HepG2 (cell line): Measurements from ENCODE around the gene CGNL1. TPM values are rescaled to one million over a fixed set of nuclear protein-coding genes. Genes with fewer than 3 reads are reported as not detected.

Experiments used
- CCDC6 ChIP-seq: sonication (generic); formaldehyde crosslinking; IDR thresholded peaks from 2 replicates; pipeline ENCODE4 v1.8.1; 2022; ENCODE audit warnings: mild to moderate bottlenecking, missing genetic modification reagents, moderate library complexity
- DPF2 ChIP-seq: sonication (generic); formaldehyde crosslinking; IDR thresholded peaks from 2 replicates; pipeline ENCODE4 v1.4.0; 2020; ENCODE audit warnings: mild to moderate bottlenecking, low read depth, missing genetic modification reagents, borderline replicate concordance
- HES4 ChIP-seq: sonication (generic); formaldehyde crosslinking; IDR thresholded peaks from 2 replicates; pipeline ENCODE4 v1.9.0; 2021; ENCODE audit warnings: mild to moderate bottlenecking, missing genetic modification reagents, borderline replicate concordance
- IRF2 ChIP-seq: IDR thresholded peaks from 2 replicates; pipeline ENCODE4 v1.6.1; 2018; ENCODE audit warnings: missing genetic modification reagents, missing compliant biosample characterization
- KLF15 ChIP-seq: sonication (generic); formaldehyde crosslinking; IDR thresholded peaks from 2 replicates; pipeline ENCODE4 v1.8.1; 2023; ENCODE audit warnings: borderline replicate concordance, mild to moderate bottlenecking, inconsistent platforms, missing genetic modification reagents, mixed read lengths
- NFKBIZ ChIP-seq: IDR thresholded peaks from 2 replicates; pipeline ENCODE4 v1.6.1; 2018; ENCODE audit warnings: missing genetic modification reagents, missing compliant biosample characterization
- REPIN1 ChIP-seq: sonication (generic); formaldehyde crosslinking; IDR thresholded peaks from 2 replicates; pipeline ENCODE4 v1.8.0; 2022; ENCODE audit warnings: missing genetic modification reagents, low read depth, mild to moderate bottlenecking, borderline replicate concordance
- SMAD3 ChIP-seq: sonication (generic); formaldehyde crosslinking; IDR thresholded peaks from 2 replicates; pipeline ENCODE4 v1.4.0; 2020; ENCODE audit warnings: missing genetic modification reagents
- SOX6 ChIP-seq, 2 experiments: fragments of 450-650 bp in 1 of 2; sonication (generic) in 1 of 2; formaldehyde crosslinking in 1 of 2; IDR thresholded peaks; 2 replicates each; pipeline versions ENCODE4 v1.4.0 to v1.6.1; 2017 to 2020; ENCODE audit warnings: antibody characterized with exemption in 1 of 2, mild to moderate bottlenecking in 1 of 2, missing genetic modification reagents in 1 of 2
- THAP9 ChIP-seq: sonication (generic); formaldehyde crosslinking; IDR thresholded peaks from 2 replicates; pipeline ENCODE4; 2020; ENCODE audit warnings: missing genetic modification reagents, mild to moderate bottlenecking, borderline replicate concordance
- TRIM22 ChIP-seq: fragments of 450-650 bp; IDR thresholded peaks from 2 replicates; pipeline ENCODE4 v1.6.1; 2017
- ZEB1 ChIP-seq: IDR thresholded peaks from 2 replicates; pipeline ENCODE4 v1.6.1; 2012; ENCODE audit warnings: mild to moderate bottlenecking, low read depth, inconsistent platforms; ENCODE audit not compliant: insufficient replicate concordance
- ZNF17 ChIP-seq: sonication (generic); formaldehyde crosslinking; IDR thresholded peaks from 2 replicates; pipeline ENCODE4 v1.5.0; 2020; ENCODE audit warnings: mild to moderate bottlenecking, missing genetic modification reagents
- ZNF235 ChIP-seq: sonication (generic); formaldehyde crosslinking; IDR thresholded peaks from 2 replicates; pipeline ENCODE4 v1.8.1; 2023; ENCODE audit warnings: mild to moderate bottlenecking, missing genetic modification reagents, borderline replicate concordance
- ZNF484 ChIP-seq: sonication (generic); formaldehyde crosslinking; IDR thresholded peaks from 2 replicates; pipeline ENCODE4 v1.5.1; 2020; ENCODE audit warnings: mild to moderate bottlenecking, low read depth, missing genetic modification reagents, borderline replicate concordance
- ZNF546 ChIP-seq: sonication (generic); formaldehyde crosslinking; conservative IDR thresholded peaks from 2 replicates; pipeline ENCODE4 v1.8.1; 2023; ENCODE audit warnings: mild to moderate bottlenecking, missing genetic modification reagents
- ZNF619 ChIP-seq: sonication (generic); formaldehyde crosslinking; IDR thresholded peaks from 2 replicates; pipeline ENCODE4 v1.4.0; 2020; ENCODE audit warnings: mild to moderate bottlenecking, missing genetic modification reagents
- ZNF629 ChIP-seq: sonication (generic); formaldehyde crosslinking; conservative IDR thresholded peaks from 2 replicates; pipeline ENCODE4 v1.5.0; 2020; ENCODE audit warnings: missing genetic modification reagents
- polyA plus RNA-seq, 8 experiments: library from polyadenylated mRNA; depleted of rRNA in 3 of 8; stranded (reverse) in 7 of 8; unstranded in 1 of 8; fragments of >200 nt; fragmentation: Illumina TruSeq in 4 of 8; extraction: Trizol in 4 of 8; gene quantifications; 2 replicates each; pipeline versions ENCODE4 v1.2.1 to v1.2.3, GENCODE V29; 2011 to 2016; ENCODE audit warnings: low read depth in 4 of 8, missing spikeins in 1 of 8, mixed read lengths in 1 of 8; ENCODE audit not compliant: insufficient read depth in 1 of 8
- total RNA-seq, 5 experiments: library from RNA; depleted of rRNA; stranded (reverse); fragments of >200 nt; fragmentation: Illumina TruSeq; extraction: Trizol; gene quantifications; 2 replicates each; pipeline ENCODE4 v1.2.3, GENCODE V29; 2016; ENCODE audit warnings: low read depth in 1 of 5
- TF ChIP-seq, protein P1 (sequence below): sonication (generic); formaldehyde crosslinking; IDR thresholded peaks from 2 replicates; pipeline ENCODE4 v1.4.0; 2020; ENCODE audit warnings: mild to moderate bottlenecking, missing genetic modification reagents, borderline replicate concordance

Gene CGNL1
- total and polyA plus RNA-seq, 2 of the 13 experiments (the other 11 are each of a cell fraction or from before 2014, with no cell fraction given) = 5.6 to 15.6 TPM

DNA sequence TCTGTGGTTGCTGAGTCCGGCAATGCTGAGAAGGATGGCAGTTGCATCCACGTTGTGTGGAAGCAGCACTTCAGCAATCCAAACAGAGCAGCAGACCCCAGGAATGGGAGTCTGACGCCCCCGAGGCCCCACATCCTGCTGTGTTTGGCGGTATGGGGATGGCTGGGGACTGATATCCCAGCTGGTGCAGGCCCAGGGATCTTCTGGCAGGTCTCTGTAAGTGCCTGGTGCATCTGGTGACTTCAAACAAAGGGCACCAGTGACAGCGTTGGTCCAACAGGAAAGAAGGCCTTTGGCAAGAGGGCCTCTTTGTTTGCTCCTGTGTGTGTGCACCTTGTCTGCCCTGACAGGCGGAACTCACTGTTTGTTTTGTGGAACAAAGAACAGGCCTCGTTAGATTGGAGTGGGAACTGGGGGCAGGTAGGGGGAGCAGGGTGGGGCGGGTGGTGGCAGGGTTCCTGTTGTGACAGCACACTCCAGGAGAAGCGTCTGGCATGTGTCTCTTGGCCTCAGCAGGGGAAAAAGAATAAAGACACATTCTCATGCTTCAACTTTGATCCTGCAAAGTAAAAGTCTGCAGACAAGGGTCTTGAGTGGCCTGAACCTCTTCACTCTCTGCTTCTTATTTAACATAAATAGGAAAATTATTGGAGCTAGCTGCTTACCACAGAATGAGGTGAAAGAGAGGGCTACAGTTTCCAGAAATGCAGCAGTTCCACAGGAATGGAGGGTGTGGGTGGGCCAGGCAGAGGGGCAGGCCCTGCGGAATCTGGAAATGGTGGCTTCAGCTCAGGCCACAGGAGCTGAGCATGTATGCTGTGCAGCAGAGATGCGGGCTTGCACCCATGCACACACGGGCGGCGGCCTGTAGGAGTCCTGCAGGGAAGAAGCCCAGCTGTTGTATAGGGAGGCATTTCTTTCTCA lies 120.9 kb downstream of the CGNL1 start (continued):
- TF ChIP-seq ZNF546 (CRISPR knock-in tag) (no peak), ZNF17 (no peak), SOX6 (IDR thresholded peaks at IDR 0.05) (no peak), SOX6 (CRISPR knock-in tag; IDR thresholded peaks at IDR 0.05) (peak; percentile 99), THAP9 (CRISPR knock-in tag) (peak; percentile 35; the same call in 1 of the 2 replicates), KLF15 (CRISPR knock-in tag) (no peak; the same call in 1 of the 2 replicates), SMAD3 (CRISPR knock-in tag) (peak; percentile 75), ZNF619 (CRISPR knock-in tag) (no peak), IRF2 (CRISPR knock-in tag) (peak; percentile 82), CCDC6 (peak; percentile 44; the same call in 1 of the 2 replicates), REPIN1 (peak; percentile 90), ZNF629 (peak; percentile 74), HES4 (no peak), ZNF235 (CRISPR knock-in tag) (no peak), NFKBIZ (CRISPR knock-in tag) (peak; percentile 75), ZEB1 (no peak), TRIM22 (no peak), DPF2 (CRISPR knock-in tag) (peak; percentile 98), ZNF484 (CRISPR knock-in tag) (no peak)
- TF ChIP-seq, protein P1, sequence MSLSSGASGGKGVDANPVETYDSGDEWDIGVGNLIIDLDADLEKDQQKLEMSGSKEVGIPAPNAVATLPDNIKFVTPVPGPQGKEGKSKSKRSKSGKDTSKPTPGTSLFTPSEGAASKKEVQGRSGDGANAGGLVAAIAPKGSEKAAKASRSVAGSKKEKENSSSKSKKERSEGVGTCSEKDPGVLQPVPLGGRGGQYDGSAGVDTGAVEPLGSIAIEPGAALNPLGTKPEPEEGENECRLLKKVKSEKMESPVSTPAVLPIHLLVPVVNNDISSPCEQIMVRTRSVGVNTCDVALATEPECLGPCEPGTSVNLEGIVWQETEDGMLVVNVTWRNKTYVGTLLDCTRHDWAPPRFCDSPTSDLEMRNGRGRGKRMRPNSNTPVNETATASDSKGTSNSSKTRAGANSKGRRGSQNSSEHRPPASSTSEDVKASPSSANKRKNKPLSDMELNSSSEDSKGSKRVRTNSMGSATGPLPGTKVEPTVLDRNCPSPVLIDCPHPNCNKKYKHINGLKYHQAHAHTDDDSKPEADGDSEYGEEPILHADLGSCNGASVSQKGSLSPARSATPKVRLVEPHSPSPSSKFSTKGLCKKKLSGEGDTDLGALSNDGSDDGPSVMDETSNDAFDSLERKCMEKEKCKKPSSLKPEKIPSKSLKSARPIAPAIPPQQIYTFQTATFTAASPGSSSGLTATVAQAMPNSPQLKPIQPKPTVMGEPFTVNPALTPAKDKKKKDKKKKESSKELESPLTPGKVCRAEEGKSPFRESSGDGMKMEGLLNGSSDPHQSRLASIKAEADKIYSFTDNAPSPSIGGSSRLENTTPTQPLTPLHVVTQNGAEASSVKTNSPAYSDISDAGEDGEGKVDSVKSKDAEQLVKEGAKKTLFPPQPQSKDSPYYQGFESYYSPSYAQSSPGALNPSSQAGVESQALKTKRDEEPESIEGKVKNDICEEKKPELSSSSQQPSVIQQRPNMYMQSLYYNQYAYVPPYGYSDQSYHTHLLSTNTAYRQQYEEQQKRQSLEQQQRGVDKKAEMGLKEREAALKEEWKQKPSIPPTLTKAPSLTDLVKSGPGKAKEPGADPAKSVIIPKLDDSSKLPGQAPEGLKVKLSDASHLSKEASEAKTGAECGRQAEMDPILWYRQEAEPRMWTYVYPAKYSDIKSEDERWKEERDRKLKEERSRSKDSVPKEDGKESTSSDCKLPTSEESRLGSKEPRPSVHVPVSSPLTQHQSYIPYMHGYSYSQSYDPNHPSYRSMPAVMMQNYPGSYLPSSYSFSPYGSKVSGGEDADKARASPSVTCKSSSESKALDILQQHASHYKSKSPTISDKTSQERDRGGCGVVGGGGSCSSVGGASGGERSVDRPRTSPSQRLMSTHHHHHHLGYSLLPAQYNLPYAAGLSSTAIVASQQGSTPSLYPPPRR = peak; percentile 92
